ENCODE measurements around the gene APLP1.

DNA sequence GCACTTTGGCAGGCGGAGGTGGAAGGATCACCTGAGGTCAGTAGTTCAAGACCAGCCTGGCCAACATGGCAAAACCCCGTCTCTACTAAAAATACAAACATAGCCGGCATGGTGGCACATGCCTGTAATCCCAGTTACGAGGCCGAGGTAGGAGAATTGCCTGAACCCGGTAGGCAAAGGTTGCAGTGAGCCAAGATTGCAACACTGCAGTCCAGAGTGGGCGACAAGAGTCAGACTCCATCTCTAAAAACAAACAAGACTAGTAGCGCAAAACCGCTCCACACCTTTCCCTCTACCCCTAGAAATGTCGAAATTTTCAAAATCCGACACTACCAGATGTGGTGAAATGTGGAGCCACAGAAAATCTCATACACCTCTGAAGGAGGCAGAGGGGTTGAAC lies 50.9 kb downstream of the APLP1 start:
- TF ChIP-seq, protein P1, sequence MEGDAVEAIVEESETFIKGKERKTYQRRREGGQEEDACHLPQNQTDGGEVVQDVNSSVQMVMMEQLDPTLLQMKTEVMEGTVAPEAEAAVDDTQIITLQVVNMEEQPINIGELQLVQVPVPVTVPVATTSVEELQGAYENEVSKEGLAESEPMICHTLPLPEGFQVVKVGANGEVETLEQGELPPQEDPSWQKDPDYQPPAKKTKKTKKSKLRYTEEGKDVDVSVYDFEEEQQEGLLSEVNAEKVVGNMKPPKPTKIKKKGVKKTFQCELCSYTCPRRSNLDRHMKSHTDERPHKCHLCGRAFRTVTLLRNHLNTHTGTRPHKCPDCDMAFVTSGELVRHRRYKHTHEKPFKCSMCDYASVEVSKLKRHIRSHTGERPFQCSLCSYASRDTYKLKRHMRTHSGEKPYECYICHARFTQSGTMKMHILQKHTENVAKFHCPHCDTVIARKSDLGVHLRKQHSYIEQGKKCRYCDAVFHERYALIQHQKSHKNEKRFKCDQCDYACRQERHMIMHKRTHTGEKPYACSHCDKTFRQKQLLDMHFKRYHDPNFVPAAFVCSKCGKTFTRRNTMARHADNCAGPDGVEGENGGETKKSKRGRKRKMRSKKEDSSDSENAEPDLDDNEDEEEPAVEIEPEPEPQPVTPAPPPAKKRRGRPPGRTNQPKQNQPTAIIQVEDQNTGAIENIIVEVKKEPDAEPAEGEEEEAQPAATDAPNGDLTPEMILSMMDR (conservative IDR thresholded peaks at IDR 0.05; ENCODE audit: low read depth, low read length), result no peak
- TF ChIP-seq CEBPB (IDR thresholded peaks at IDR 0.05; ENCODE audit: low read depth, low read length) (no peak), BHLHE40 (IDR thresholded peaks at IDR 0.05; ENCODE audit: low read depth, low read length) (no peak), POLR2A (IDR thresholded peaks at IDR 0.05; ENCODE audit: low read depth, low read length) (no peak), FOS (IDR thresholded peaks at IDR 0.05; ENCODE audit: low read depth, low read length) (no peak), MAFK (IDR thresholded peaks at IDR 0.05; ENCODE audit: low read depth, low read length) (no peak), SMC3 (IDR thresholded peaks at IDR 0.05; ENCODE audit: low read depth, low read length) (no peak), ELK1 (IDR thresholded peaks at IDR 0.05; ENCODE audit: borderline replicate concordance, low read depth, low read length) (no peak), RCOR1 (IDR thresholded peaks at IDR 0.05; ENCODE audit: insufficient replicate concordance, low read length) (no peak), RFX5 (IDR thresholded peaks at IDR 0.05; ENCODE audit: low read depth, low read length) (no peak), CHD1 (IDR thresholded peaks at IDR 0.05; ENCODE audit: low read depth, low read length) (no peak), NFE2L2 (IDR thresholded peaks at IDR 0.05; ENCODE audit: low read depth, low read length) (no peak), RAD21 (IDR thresholded peaks at IDR 0.05; ENCODE audit: low read length) (no peak)

Measured in IMR-90 (cell line).